NCI-H2081 treated with DMSO at 0.1 percent for 48 hours (cell line): ENCODE data around the gene COL3A1.

Experiments
- DNase-seq: peaks from one replicate; lab custom pipeline; 2025; lab: John Stamatoyannopoulos, UW

Gene COL3A1

GRCh38 chr2:188974164-188974563, at the start of gene COL3A1:
COL3A1 (plus strand) TSS chr2:188974373; CDS start chr2:188974490, 117 bp downstream.
- no peak for DNase-seq

- no peak for DNase-seq
Observed at GRCh38 chr2:188928643-188929042, 45.5 kb upstream of the COL3A1 start.

- no peak for DNase-seq
Observed at GRCh38 chr2:188931361-188931760, 42.8 kb upstream of the COL3A1 start.

GRCh38 chr2:188937228-188938220, 36.6 kb upstream of the COL3A1 start:
- DNase-seq = no peak

- DNase-seq = no peak
Observed at GRCh38 chr2:188940171-188940570, 34.0 kb upstream of the COL3A1 start.

- no peak for DNase-seq
Observed at GRCh38 chr2:188944442-188944841, 29.7 kb upstream of the COL3A1 start.

- DNase-seq = no peak
Observed at GRCh38 chr2:188949046-188949818, 24.9 kb upstream of the COL3A1 start.

- DNase-seq = no peak
Observed at GRCh38 chr2:188952901-188953300, 21.3 kb upstream of the COL3A1 start.

- DNase-seq = no peak
Observed at GRCh38 chr2:188956290-188956689, 17.9 kb upstream of the COL3A1 start.

- DNase-seq = no peak
Observed at GRCh38 chr2:188956961-188957360, 17.2 kb upstream of the COL3A1 start.

GRCh38 chr2:188957646-188958045, 16.5 kb upstream of the COL3A1 start:
- DNase-seq = no peak

- no peak for DNase-seq
Observed at GRCh38 chr2:188963741-188964140, 10.4 kb upstream of the COL3A1 start.

GRCh38 chr2:188964976-188965546, 9.1 kb upstream of the COL3A1 start:
- DNase-seq = no peak

GRCh38 chr2:188965563-188965962, 8.6 kb upstream of the COL3A1 start:
- DNase-seq = no peak

- DNase-seq = no peak
Observed at GRCh38 chr2:188966079-188966571, 8.0 kb upstream of the COL3A1 start.

GRCh38 chr2:188966728-188967440, 7.3 kb upstream of the COL3A1 start:
- DNase-seq = no peak

- DNase-seq = no peak
Observed at GRCh38 chr2:188969236-188969635, 4.9 kb upstream of the COL3A1 start.

- DNase-seq = no peak
Observed at GRCh38 chr2:188969651-188970050, 4.5 kb upstream of the COL3A1 start.

- DNase-seq = no peak
Observed at GRCh38 chr2:188970211-188970610, 4.0 kb upstream of the COL3A1 start.

GRCh38 chr2:188971432-188971861, 2.7 kb upstream of the COL3A1 start:
- DNase-seq = no peak

GRCh38 chr2:188973641-188974040, 532 bp upstream of the COL3A1 start:
- no peak for DNase-seq
